ENCODE measurements around the gene ATP6V1E1.

DNA sequence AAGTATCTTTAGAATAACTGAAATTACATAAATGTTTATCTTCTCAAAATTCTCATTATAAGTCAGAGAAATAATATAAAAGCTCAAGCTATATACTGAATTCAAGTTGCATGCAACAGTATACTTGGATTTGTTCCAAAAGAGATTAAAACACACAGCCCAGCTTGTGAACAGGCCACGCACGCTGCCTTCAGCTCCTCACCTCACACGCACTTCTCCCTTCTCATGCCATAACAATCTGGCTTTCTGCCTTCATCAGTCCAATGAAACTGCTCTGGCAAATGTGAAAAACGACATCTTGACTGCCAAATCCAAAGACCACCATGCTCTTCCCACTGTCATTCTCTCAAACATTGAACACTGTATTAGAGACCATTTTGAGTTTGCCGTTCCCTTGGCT lies 22.1 kb downstream of the ATP6V1E1 start:
- TF ChIP-seq, protein P1, sequence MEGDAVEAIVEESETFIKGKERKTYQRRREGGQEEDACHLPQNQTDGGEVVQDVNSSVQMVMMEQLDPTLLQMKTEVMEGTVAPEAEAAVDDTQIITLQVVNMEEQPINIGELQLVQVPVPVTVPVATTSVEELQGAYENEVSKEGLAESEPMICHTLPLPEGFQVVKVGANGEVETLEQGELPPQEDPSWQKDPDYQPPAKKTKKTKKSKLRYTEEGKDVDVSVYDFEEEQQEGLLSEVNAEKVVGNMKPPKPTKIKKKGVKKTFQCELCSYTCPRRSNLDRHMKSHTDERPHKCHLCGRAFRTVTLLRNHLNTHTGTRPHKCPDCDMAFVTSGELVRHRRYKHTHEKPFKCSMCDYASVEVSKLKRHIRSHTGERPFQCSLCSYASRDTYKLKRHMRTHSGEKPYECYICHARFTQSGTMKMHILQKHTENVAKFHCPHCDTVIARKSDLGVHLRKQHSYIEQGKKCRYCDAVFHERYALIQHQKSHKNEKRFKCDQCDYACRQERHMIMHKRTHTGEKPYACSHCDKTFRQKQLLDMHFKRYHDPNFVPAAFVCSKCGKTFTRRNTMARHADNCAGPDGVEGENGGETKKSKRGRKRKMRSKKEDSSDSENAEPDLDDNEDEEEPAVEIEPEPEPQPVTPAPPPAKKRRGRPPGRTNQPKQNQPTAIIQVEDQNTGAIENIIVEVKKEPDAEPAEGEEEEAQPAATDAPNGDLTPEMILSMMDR (IDR thresholded peaks at IDR 0.05; ENCODE audit: low read length) = no peak
- no peak for TF ChIP-seq EZH2 (optimal IDR thresholded peaks at IDR 0.05; ENCODE audit: low read depth, low read length)
- TF ChIP-seq EZH2phosphoT487 (IDR thresholded peaks at IDR 0.05; ENCODE audit: low read length) = no peak

Data from MM.1S (cell line).